GM21528 (cell line): ENCODE results near the gene CAMK4.
"Not testable (repeated sequence)": the region's sequence is repeated elsewhere in the genome, so short reads cannot be mapped to it uniquely, and the experiment has no call there.

Source experiments
- ATAC-seq: cut with Tn5 transposase; IDR thresholded peaks from one replicate; pipeline ENCODE4 v1.9.1; 2021; ENCODE audit warnings: mild to moderate bottlenecking, moderate library complexity; ENCODE audit not compliant: unreplicated experiment, low FRiP score

The CAMK4 gene

GRCh38 chr5:111254613-111255012 lies 30.4 kb downstream of the CAMK4 start:
- peak; percentile 79 for ATAC-seq

GRCh38 chr5:111255169-111255568 lies 31.0 kb downstream of the CAMK4 start:
- peak; percentile 7 for ATAC-seq

- no peak for ATAC-seq
Observed at GRCh38 chr5:111256128-111256527, 31.9 kb downstream of the CAMK4 start.

GRCh38 chr5:111257610-111258009 lies 33.4 kb downstream of the CAMK4 start:
- ATAC-seq, result not testable (repeated sequence)

GRCh38 chr5:111259636-111260035 lies 35.5 kb downstream of the CAMK4 start:
- ATAC-seq, result no peak

GRCh38 chr5:111261610-111262009 lies 37.4 kb downstream of the CAMK4 start:
- no peak for ATAC-seq

GRCh38 chr5:111262153-111262552 lies 38.0 kb downstream of the CAMK4 start:
- no peak for ATAC-seq

GRCh38 chr5:111262815-111263214 lies 38.6 kb downstream of the CAMK4 start:
- no peak for ATAC-seq

- ATAC-seq, result no peak
Observed at GRCh38 chr5:111266491-111266890, 42.3 kb downstream of the CAMK4 start.

GRCh38 chr5:111268300-111268699 lies 44.1 kb downstream of the CAMK4 start:
- no peak for ATAC-seq

- no peak for ATAC-seq
Observed at GRCh38 chr5:111271885-111272284, 47.7 kb downstream of the CAMK4 start.

- no peak for ATAC-seq
Observed at GRCh38 chr5:111277061-111277460, 52.9 kb downstream of the CAMK4 start.

- no peak for ATAC-seq
Observed at GRCh38 chr5:111278858-111279504, 54.8 kb downstream of the CAMK4 start.

GRCh38 chr5:111280282-111280951 lies 56.2 kb downstream of the CAMK4 start:
- no peak for ATAC-seq

- ATAC-seq, result no peak
Observed at GRCh38 chr5:111282798-111283197, 58.6 kb downstream of the CAMK4 start.

GRCh38 chr5:111284825-111285224 lies 60.6 kb downstream of the CAMK4 start:
- no peak for ATAC-seq

GRCh38 chr5:111294551-111294950 lies 70.4 kb downstream of the CAMK4 start:
- ATAC-seq, result no peak

GRCh38 chr5:111295649-111296048 lies 71.5 kb downstream of the CAMK4 start:
- ATAC-seq, result no peak

- no peak for ATAC-seq
Observed at GRCh38 chr5:111296570-111296969, 72.4 kb downstream of the CAMK4 start.

GRCh38 chr5:111299067-111299481 lies 74.9 kb downstream of the CAMK4 start:
- no peak for ATAC-seq

- peak; percentile 63 for ATAC-seq
Observed at GRCh38 chr5:111299831-111300432, 75.7 kb downstream of the CAMK4 start.

- ATAC-seq, result no peak
Observed at GRCh38 chr5:111301264-111301663, 77.1 kb downstream of the CAMK4 start.
